T-helper 2 cell treated with Interferon-gamma antibody and Interleukin-4, amounts not matched to agents 5 μg/mL and 100 μg/mL, for 36 hours (primary cell): ENCODE measurements around the gene STARD3.
"Not testable (repeated sequence)": the region's sequence is repeated elsewhere in the genome, so short reads cannot be mapped to it uniquely, and the experiment has no call there.

ENCODE experiments used
- DNase-seq: peaks from one replicate; pipeline ENCODE4 v3.0.0; 2021; ENCODE audit warnings: low spot score
- H3K27ac Mint-ChIP-seq: one replicate; pipeline ENCODE4 v1.8.0; 2021; ENCODE audit warnings: mild to moderate bottlenecking, mixed read lengths
- H3K27me3 Mint-ChIP-seq: one replicate; pipeline ENCODE4 v1.8.0; 2021; ENCODE audit warnings: low read depth, mixed read lengths
- H3K36me3 Mint-ChIP-seq: one replicate; pipeline ENCODE4 v1.8.0; 2021; ENCODE audit warnings: low read depth, mixed read lengths
- H3K4me1 Mint-ChIP-seq: one replicate; pipeline ENCODE4 v1.8.0; 2021; ENCODE audit warnings: low read depth, mixed read lengths
- H3K4me3 Mint-ChIP-seq: one replicate; pipeline ENCODE4 v1.8.0; 2022; ENCODE audit warnings: mild to moderate bottlenecking, moderate library complexity, mixed read lengths
- H3K9me3 Mint-ChIP-seq: one replicate; pipeline ENCODE4 v1.8.0; 2021; ENCODE audit warnings: mixed read lengths

Gene STARD3

DNA sequence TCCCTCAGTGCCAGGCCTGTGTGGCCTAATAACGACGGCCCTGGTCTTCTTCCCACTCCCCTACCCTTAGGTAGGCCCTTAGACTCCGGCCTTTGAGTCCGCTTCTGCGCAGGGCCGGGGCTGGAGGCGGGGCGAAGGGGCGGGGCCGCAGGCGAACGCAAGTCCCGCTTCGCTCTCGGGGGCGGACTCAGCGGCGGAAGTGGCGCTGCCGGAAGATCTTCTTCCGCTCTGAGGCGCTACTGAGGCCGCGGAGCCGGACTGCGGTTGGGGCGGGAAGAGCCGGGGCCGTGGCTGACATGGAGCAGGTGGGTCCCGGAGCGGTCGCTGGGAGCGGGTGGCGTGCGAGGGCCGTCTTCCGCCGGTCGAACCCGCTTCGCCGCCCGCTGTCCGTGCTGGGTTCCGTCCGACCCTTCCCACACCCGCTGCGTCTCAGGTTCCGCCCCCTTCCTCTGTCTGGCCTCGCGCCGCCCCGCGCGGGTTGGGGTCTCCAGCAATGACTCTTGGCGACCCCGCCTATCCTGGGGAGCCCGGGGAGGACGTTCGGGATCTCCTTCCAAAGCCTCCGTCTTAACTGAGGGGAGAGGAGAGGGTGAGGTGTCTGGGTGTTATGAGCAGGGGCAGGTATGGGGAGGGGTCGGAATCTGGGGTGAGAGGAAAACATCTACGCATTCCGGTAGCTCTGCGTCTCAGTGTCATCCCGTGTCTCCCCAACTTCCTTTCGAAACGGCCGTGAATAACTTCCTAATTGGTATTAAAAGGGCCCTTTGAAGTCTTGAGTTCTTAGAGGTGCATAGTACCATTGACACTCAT lies at the start of gene STARD3:
Gene STARD3 (plus strand): TSS at position 218 of the 810 bp plus-strand sequence. CDS start 16,388 bp downstream, outside the sequence.
- Mint-ChIP-seq H3K27me3 (no peaks in the 10 kb centered on the region), H3K4me1 (peaks cover 37% of the 10 kb centered on the region), H3K9me3 (no peaks in the 10 kb centered on the region)

DNA sequence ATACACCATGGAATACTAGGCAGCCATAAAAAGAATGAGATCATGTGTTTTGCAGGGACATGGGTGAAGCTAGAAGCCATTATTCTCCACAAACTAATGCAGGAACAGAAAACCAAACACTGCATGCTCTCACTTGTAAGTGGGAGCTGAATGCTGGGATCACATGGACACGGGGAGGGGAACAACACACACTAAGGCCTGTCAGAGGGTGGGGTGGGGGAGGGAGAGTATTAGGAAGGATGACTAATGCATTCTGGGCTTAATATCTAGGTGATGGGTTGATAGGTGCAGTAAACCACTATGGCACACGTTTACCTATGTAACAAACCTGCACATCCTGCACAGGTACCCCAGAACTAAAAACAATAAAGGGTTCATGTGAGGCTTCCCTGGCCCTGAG lies 46.8 kb upstream of the STARD3 start:
- H3K9me3 Mint-ChIP-seq, H3K27ac Mint-ChIP-seq, H3K4me3 Mint-ChIP-seq, H3K4me1 Mint-ChIP-seq, H3K36me3 Mint-ChIP-seq, DNase-seq: not testable (repeated sequence)
- peaks cover 22% of the 10 kb centered on the region for H3K27me3 Mint-ChIP-seq

More for the DNA sequence above, at the start of gene STARD3:
- peak; percentile 88 for DNase-seq
- Mint-ChIP-seq H3K4me3 (peak within 1 kb of the TSS; percentile 94), H3K36me3 (peaks cover 5% of the 10 kb centered on the region), H3K27ac (peak within 1 kb of the TSS; percentile 81)

DNA sequence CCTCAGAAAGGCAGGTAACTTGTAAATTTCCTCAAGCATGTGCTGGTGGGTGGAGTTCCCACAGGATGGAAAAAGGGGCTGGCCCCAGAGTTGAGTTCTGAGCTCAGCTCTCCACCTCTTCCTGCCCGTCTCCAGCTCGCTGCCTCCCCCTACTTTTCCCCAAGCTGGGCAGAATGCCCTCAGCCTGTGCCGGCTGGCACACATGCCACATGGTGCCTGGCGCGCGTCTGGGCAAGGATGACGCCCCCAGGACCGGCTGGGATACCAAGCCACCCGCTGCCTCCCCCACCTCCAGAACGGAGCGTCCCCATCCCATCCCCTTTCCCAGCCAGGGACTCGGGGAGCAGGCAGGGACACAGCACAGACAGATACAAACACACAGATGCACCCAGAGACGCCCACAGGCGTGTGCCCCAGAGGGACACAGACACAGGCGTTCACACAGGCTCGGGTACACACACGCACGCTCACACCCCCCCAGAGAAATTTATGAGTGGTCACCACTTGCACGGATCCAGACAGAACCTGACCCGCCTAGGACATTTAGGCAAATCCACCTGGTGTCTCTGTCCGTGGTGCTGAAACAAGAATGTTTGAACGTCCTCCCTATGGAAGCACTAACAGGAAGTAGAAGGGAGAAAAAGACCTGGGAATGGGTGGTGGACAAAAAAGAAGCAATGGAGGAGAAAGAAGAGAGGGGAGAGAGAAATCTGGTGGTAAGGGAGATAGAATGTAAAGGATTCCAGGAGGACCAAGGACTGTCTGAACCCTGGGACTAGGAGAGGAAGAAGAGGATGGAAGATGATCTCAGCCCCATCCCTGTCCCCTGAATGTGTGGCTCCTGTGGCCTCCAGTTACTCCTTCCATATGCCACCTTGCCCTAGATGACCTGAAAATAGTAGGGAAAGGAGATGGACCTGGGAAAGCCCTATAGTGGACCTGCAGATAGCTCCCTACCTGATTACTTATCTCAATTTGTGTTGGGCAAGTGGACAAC lies 44.7 kb upstream of the STARD3 start:
- peaks cover 39% of the 10 kb centered on the region for H3K27me3 Mint-ChIP-seq
- no peaks in the 10 kb centered on the region for H3K36me3 Mint-ChIP-seq
- H3K9me3 Mint-ChIP-seq, result no peaks in the 10 kb centered on the region
- no peak for DNase-seq
- H3K27ac Mint-ChIP-seq, result no peak overlapping the region
- no peaks in the 10 kb centered on the region for H3K4me1 Mint-ChIP-seq
- H3K4me3 Mint-ChIP-seq, result no peak overlapping the region

DNA sequence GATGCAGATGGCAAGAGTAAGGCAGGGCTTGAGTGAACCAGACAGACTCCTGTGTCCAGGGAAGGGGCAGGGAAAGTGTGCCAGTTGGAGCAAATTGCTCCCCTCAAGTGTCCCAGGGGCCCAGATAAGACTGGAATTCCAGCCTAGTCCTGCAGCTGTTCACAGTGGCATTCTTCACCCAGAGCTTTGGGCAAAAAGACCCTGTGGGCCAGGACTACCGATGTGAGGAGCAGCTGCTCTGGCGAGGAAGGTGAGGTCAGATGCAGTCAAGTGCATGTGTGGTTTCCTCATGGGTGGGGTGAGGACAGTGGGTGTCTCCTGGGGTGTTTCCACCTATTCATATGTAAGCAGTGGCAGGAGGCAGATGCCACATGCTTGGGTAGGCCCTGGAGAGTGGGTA lies 43.6 kb upstream of the STARD3 start:
- no peak overlapping the region for H3K4me3 Mint-ChIP-seq
- H3K27me3 Mint-ChIP-seq, result peaks cover 48% of the 10 kb centered on the region
- H3K27ac Mint-ChIP-seq, result no peak overlapping the region
- H3K36me3 Mint-ChIP-seq, result no peaks in the 10 kb centered on the region
- H3K9me3 Mint-ChIP-seq, result no peaks in the 10 kb centered on the region
- no peak for DNase-seq
- peaks cover 2% of the 10 kb centered on the region for H3K4me1 Mint-ChIP-seq

DNA sequence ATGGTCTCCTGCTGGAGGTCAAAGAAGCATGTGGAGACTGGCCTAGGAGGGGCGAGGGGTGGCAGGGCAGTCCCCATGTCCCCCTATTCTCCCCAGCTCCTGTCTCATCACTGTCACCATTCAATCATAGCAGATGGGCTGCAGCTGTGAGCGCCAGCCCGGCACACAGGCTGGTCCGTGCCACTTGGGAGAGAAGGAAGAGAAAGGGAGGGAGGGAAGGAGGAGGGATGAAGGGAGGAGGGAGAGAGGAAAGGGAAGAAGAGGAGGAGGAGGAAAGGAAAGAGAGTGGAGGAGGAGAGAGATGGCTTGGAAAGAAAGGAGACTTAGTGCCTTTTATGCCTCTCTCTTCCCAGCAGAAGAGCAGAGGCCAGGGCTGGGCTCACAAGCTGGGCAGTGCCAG lies 41.6 kb upstream of the STARD3 start:
- H3K9me3 Mint-ChIP-seq, result no peaks in the 10 kb centered on the region
- no peak for DNase-seq
- peaks cover 65% of the 10 kb centered on the region for H3K27me3 Mint-ChIP-seq
- H3K27ac Mint-ChIP-seq, result no peak overlapping the region
- H3K4me3 Mint-ChIP-seq, result no peak overlapping the region
- peaks cover 2% of the 10 kb centered on the region for H3K4me1 Mint-ChIP-seq
- H3K36me3 Mint-ChIP-seq, result no peaks in the 10 kb centered on the region

DNA sequence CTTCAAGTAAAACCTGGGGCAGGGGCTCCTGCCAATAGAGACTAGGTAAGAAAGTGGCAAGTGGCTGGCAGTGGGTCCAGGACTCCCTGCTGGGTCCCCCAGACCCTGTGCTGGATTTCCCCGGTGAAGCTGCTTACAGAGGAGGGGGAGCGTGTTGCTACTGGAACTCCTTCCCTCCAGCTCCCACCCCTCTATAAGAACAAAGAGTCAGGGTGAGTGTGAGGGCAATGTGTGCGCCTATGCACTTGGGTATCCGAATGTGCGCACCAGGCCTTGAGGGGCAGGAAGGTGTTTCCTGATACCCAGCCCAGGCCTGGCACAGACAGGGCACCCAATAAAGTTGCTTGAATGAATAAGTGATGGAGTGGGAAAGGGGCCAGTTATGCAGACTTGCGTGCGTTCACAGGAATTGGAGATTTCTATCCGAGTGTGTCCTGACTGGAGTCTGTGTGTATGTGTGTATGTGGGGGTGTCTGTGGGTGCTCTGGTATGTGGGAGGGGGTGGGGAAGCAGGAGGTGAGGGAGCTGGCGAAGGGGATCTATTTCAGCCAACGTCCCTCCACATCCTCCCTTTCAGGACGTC lies 40.9 kb upstream of the STARD3 start:
- Mint-ChIP-seq H3K27me3 (peaks cover 72% of the 10 kb centered on the region), H3K4me1 (peaks cover 2% of the 10 kb centered on the region), H3K36me3 (no peaks in the 10 kb centered on the region), H3K4me3 (no peak overlapping the region), H3K9me3 (no peaks in the 10 kb centered on the region), H3K27ac (no peak overlapping the region)
- no peak for DNase-seq

DNA sequence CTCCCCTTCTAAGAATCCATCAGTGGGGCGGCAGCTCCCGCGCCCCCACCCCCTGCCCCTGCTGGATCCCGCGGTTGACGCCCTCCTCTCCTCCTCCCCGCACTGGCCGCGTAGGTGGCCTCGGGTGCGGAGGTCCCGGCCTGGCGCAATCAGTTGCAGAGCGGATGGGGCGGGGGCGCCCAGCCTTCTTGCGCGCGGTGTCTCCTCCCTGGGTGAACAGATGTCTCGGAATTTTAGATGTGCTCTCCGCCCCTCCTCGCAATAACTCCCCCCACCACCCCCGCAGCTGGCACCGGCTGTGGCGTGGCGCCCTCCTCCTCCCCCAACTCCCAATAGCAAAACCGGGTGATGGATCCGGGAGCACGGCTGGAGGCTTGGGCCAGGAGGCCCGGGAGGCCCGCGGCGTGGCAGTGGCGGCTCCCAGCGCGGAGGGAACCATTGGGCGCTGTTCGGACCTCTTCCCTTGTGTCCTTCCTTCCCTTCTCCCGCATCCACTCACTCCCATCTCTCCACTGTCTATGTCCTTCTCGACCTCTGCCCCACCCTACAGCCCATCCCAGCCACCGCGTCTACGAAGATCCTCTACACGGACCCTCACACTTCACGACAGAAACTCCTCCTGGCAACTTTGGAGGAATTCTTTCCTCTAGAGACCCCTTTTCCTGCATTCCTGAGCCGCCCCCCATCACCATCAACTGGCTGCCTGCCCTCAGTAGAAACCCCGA lies 40.2 kb upstream of the STARD3 start:
- DNase-seq, result no peak
- Mint-ChIP-seq H3K9me3 (no peaks in the 10 kb centered on the region), H3K4me3 (no peak overlapping the region), H3K36me3 (no peaks in the 10 kb centered on the region), H3K27me3 (peaks cover 79% of the 10 kb centered on the region), H3K27ac (no peak overlapping the region), H3K4me1 (peaks cover 2% of the 10 kb centered on the region)

DNA sequence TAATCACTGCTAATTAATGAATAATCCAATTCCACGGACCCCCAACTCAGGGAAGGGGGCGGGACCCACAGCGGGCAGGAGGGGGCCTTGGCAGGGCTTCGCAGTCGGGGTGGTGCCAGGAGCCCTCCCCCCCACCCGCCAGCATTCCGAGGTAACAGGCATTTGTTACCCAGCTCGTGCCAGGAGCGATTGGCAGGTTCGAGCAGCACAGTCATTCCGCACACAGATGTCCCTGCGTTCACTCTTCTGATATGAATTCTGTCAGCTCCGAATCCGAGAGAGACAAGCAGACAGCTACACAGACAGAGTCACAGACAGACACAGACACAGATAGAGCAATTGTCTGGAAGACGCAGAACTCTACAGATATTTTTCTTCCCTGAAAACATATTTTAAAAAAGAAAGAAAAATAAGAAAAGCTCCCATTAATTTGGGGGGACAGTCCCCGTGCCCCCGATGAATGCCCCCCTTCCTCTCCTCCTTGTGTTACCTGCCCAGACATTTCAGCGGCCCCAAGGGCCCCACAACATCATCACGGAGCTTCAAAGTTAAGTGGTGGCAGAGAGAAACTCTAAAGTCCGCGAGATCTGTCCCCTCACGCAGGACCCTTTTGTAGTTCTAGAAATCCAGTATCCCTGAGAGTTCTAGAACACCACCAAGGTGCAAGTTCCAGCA lies 39.4 kb upstream of the STARD3 start:
- Mint-ChIP-seq H3K36me3 (no peaks in the 10 kb centered on the region), H3K4me1 (peaks cover 2% of the 10 kb centered on the region), H3K4me3 (no peak overlapping the region), H3K27ac (no peak overlapping the region), H3K9me3 (no peaks in the 10 kb centered on the region), H3K27me3 (peaks cover 82% of the 10 kb centered on the region)
- DNase-seq, result no peak

DNA sequence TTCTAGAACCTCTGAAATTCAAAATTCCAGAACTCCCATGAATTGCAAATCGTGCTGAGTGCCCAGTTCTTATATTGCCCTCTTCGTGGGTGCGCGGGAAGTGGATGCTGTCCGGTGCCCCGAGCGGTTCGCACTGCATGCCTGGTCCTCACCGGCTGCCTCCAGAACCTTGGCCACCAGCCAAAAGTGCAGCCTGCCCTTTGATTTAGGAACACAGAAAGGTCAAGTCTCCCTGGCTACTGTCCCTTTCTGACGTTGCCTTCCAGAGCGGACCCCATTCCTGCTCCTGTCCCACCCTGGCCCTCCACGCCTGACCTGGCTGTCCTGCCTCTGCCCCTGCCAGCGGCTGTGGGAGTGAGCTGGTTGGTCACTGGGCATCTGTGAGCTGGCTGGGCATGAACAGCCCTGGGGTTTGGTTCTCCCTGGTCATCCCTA lies 38.9 kb upstream of the STARD3 start:
- Mint-ChIP-seq H3K4me1 (peaks cover 2% of the 10 kb centered on the region), H3K9me3 (no peaks in the 10 kb centered on the region), H3K4me3 (no peak overlapping the region), H3K36me3 (no peaks in the 10 kb centered on the region), H3K27ac (no peak overlapping the region), H3K27me3 (peaks cover 87% of the 10 kb centered on the region)
- DNase-seq, result no peak

DNA sequence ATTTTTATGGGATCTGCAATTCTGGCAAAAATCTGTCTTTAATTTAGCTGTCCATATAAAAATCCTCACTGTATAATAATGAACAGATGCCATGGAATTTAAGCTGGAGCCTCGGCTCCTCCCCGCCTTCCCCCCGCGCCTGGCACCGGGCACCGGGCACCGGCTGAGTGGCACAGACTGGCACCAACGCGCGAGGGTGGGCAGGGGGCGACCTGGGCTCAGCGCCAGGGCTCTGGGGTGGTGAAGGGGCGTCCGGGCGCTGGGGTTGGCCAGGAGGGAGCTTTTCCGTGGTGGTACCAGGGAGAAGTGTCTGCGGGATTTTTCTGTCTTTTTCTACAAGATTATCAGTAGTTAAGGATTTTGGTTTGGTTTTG lies 38.3 kb upstream of the STARD3 start:
- no peaks in the 10 kb centered on the region for H3K9me3 Mint-ChIP-seq
- H3K36me3 Mint-ChIP-seq, result no peaks in the 10 kb centered on the region
- H3K27ac Mint-ChIP-seq, result no peak overlapping the region
- no peak overlapping the region for H3K4me3 Mint-ChIP-seq
- H3K4me1 Mint-ChIP-seq, result peaks cover 2% of the 10 kb centered on the region
- no peak for DNase-seq
- peaks cover 90% of the 10 kb centered on the region for H3K27me3 Mint-ChIP-seq

DNA sequence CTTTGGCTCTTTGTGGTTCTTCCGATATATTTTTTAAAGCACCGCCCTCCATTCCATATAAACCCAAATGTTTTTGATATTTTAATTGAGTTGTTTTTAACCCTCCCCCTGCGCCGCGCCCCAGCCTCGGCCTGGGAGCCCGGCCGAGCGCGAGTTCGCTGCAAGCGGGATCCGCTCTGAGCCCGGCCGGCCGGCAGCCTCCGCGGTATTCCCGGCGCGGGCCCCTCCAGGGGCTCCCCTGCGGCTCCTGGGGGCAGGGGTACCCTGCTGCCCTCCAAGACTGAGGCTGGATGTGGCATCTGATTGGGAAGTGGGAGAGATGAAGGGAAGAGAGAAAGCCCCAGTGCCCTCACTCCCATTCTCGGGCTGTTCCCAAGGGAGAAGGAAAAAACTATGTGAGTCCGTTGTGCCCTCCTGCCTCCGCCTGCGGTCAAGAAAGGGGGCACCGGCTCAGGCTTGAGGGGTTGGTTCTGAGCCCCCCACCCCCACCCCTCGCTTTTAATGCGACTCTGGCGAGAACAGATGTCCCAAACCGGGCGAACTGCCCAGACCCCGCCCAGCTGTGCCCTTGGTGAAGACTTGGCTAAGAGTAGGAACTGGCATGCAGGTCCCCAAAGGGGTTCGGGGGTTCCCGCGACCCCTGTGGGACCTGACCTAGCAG lies 37.8 kb upstream of the STARD3 start:
- Mint-ChIP-seq H3K27me3 (peaks cover 94% of the 10 kb centered on the region), H3K36me3 (no peaks in the 10 kb centered on the region)

DNA sequence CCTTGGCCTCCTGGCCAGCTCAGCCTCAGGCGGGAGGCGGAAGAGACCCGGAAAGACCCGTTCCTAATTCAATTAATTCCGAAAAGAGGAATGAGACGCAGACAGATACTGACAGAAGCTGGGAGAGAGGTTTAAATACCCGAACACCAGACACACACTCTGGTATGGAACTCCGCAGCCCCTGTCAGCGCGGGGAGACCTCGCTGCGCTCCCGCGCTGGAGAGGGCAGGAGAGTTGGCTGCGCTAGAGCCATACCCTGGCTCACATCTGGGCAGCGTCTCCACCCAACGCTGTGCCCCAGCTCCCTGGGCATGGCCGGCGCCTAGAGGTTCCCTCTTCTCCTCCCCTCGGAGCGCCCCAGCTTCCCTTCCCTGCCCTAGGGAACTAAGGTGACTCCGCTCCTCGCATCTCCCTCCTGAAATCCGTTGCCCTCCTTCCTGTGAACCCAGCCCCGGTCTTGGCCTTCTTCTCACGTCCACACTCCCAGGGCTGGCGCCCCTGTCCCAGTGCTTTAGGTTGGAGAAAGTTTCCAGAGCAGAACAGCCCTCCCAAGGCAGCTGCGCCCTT lies 37.2 kb upstream of the STARD3 start:
- Mint-ChIP-seq H3K9me3 (no peaks in the 10 kb centered on the region), H3K36me3 (no peaks in the 10 kb centered on the region), H3K4me3 (no peak overlapping the region), H3K4me1 (peaks cover 2% of the 10 kb centered on the region), H3K27me3 (peaks cover 95% of the 10 kb centered on the region), H3K27ac (no peak overlapping the region)
- no peak for DNase-seq

More for the DNA sequence above, 37.8 kb upstream of the STARD3 start:
- no peak overlapping the region for H3K27ac Mint-ChIP-seq
- H3K4me1 Mint-ChIP-seq, result peaks cover 2% of the 10 kb centered on the region
- no peak overlapping the region for H3K4me3 Mint-ChIP-seq
- no peaks in the 10 kb centered on the region for H3K9me3 Mint-ChIP-seq
- no peak for DNase-seq
